ENCODE data around the gene FAM227B. TPM values are rescaled to one million over a fixed set of nuclear protein-coding genes. Genes with fewer than 3 reads are reported as not detected.
"Not testable (repeated sequence)": the region's sequence is repeated elsewhere in the genome, so short reads cannot be mapped to it uniquely, and the experiment has no call there.

Gene FAM227B
- total RNA-seq, 1 donor, result 4.5 TPM

DNA sequence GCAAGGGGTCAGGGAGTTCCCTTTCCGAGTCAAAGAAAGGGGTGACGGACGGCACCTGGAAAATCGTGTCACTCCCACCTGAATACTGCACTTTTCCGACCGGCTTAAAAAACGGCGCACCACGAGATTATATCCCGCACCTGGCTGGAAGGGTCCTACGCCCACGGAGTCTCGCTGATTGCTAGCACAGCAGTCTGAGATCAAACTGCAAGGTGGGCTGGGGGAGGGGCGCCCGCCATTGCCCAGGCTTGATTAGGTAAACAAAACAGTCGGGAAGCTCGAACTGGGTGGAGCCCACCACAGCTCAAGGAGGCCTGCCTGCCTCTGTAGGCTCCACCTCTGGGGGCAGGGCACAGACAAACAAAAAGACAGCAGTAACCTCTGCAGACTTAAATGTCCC, 266.2 kb downstream of the FAM227B start:
- H3K4me1 ChIP-seq (ENCODE audit: insufficient read depth, low read length); H3K4me3 ChIP-seq (ENCODE audit: low read length); H3K9me3 ChIP-seq (ENCODE audit: low read depth, low read length); H3K27me3 ChIP-seq (ENCODE audit: insufficient read depth, low read length): not testable (repeated sequence)

DNA sequence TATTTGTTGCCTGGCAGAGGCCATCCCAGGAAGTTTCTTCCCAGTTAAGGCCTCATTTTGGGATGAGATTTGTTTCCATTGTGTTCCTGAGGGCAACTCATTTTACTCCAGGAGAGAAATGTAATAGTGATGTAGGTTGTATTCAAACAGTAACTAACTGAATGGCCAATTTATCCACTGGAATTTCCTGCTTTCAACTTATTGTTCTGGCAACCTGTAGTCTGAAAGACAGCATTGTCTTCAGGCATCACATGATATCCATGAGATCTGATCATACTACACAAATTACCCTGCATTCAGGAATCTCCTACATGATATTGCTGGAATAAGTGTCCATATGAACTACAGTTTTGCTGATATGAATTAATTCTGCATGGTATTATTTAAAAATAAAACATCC, 277.1 kb downstream of the FAM227B start:
- Histone ChIP-seq H3K4me3 (ENCODE audit: low read length) (no peak overlapping the region), H3K4me1 (ENCODE audit: insufficient read depth, low read length) (no peaks in the 10 kb centered on the region), H3K9me3 (ENCODE audit: low read depth, low read length) (peaks cover 8% of the 10 kb centered on the region), H3K27me3 (ENCODE audit: insufficient read depth, low read length) (no peaks in the 10 kb centered on the region)

DNA sequence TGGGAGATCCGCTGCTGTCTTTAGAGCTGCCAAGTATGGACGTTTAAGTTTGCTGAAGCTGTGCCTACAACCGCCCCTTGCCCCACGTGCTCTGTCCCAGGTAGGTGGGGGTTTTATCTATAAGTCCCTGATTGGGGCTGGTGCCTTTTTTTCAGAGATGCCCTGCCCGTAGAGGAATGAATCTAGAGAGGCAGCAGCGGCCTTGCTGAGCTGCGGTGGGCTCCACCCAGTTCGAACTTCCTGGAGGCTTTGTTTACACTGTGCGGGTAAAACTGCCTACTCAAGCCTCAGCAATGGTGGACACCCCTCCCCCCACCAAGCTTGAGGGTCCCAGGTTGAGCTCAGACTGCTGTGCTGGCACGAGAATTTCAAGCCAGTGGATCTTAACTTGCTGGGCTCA, 281.0 kb downstream of the FAM227B start:
- H3K27me3 ChIP-seq (ENCODE audit: insufficient read depth, low read length), result no peaks in the 10 kb centered on the region

DNA sequence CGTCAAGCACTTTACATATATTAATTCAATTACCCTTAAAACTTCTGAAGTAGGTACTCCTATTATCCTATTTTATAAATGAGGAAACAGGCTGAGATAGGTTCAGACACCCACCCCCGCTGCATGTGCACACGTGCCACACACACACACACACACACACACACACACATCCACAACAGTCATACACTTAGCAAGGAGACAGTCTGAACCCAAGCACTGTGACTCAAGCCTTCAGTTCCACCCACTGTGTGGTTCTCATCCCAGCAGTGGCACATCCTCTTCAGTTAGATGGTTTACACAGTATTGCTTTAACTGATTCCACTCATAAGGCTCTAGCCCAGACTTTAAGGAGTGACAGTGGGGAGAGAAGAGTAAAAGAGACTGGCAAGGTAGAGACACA, 288.7 kb downstream of the FAM227B start:
- H3K4me1 ChIP-seq (ENCODE audit: insufficient read depth, low read length), result no peaks in the 10 kb centered on the region
- H3K27me3 ChIP-seq (ENCODE audit: insufficient read depth, low read length), result no peaks in the 10 kb centered on the region
- no peak overlapping the region for H3K4me3 ChIP-seq (ENCODE audit: low read length)
- no peaks in the 10 kb centered on the region for H3K9me3 ChIP-seq (ENCODE audit: low read depth, low read length)

More for the DNA sequence above, 281.0 kb downstream of the FAM227B start:
- Histone ChIP-seq H3K4me3 (ENCODE audit: low read length) (no peak overlapping the region), H3K4me1 (ENCODE audit: insufficient read depth, low read length) (no peaks in the 10 kb centered on the region), H3K9me3 (ENCODE audit: low read depth, low read length) (peaks cover 8% of the 10 kb centered on the region)

DNA sequence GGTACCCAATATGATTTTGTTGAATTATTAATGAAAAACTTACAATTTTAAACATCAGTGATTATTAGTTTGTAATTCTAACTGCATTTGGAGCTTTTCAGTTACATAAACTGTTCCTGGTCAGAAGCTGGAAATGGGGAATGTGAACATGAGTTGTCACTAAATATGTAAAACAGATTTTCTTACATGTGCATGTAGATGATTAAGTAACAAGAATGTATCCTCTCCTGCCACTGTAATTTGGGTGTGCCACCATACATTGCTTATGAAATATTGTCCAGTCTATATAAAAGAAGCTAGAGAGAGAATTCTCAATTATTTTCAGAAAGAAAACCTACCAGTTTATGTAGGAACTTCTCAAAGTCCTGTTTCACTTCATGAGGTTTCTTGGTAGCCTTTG, 289.2 kb downstream of the FAM227B start:
- Histone ChIP-seq H3K27me3 (ENCODE audit: insufficient read depth, low read length) (no peaks in the 10 kb centered on the region), H3K4me1 (ENCODE audit: insufficient read depth, low read length) (no peaks in the 10 kb centered on the region), H3K9me3 (ENCODE audit: low read depth, low read length) (no peaks in the 10 kb centered on the region), H3K4me3 (ENCODE audit: low read length) (no peak overlapping the region)

DNA sequence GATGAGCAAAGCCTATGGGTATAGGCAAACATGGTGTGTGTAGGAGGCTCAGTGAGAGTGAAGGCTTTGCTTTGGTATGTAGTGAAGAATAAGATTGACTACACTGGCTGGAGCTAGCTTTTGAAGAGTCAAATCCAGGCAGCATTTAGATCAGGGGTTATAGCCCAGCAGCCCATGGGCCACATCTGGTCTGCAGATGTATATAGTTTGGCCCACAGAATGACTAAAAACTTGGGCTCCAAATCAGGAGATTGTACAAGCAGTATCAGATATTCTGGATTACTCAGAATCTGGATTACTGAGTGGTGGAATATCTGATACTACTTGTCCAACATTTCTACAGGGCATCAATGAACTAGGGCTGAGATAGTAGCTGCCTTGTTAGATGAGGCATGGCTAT, 290.5 kb downstream of the FAM227B start:
- H3K4me1 ChIP-seq (ENCODE audit: insufficient read depth, low read length), result no peaks in the 10 kb centered on the region
- H3K4me3 ChIP-seq (ENCODE audit: low read length), result no peak overlapping the region
- H3K27me3 ChIP-seq (ENCODE audit: insufficient read depth, low read length), result no peaks in the 10 kb centered on the region
- H3K9me3 ChIP-seq (ENCODE audit: low read depth, low read length), result no peaks in the 10 kb centered on the region

DNA sequence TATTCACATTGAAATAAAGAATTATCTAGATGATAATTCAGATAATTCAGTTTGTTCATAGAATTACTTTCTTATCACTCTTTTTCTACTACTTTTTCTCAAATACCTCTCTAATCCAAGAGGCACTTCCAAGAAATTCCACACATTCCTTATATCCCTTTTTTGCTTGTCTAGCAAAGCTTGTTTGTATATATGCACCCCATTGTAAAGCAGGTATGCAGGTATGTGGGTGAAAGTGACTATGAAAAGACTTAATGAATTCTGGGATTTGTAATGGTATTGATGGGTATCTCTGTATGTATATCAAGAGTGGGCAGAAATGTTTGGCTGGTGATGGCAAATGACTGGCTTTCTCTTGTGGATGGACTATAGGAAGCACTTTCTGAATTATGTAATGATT, 291.7 kb downstream of the FAM227B start:
- H3K4me3 ChIP-seq (ENCODE audit: low read length), result no peak overlapping the region
- H3K4me1 ChIP-seq (ENCODE audit: insufficient read depth, low read length), result no peaks in the 10 kb centered on the region

DNA sequence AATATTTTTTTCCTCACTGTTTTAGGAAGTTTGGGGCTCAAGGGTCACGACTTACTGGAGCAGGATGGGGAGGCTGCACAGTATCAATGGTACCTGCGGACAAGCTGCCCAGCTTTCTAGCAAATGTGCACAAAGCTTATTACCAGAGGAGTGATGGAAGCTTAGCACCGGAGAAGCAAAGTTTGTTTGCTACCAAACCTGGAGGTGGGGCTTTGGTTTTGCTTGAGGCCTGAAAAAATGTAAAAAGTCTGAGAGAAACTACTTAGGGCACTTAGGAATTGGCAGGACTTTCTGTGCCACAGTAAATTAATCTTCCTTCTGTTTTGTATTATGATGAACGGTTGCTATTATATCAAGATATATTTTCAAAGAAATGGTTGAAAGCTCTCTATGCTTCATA, 292.7 kb downstream of the FAM227B start:
- Histone ChIP-seq H3K9me3 (ENCODE audit: low read depth, low read length) (no peaks in the 10 kb centered on the region), H3K4me3 (ENCODE audit: low read length) (no peak overlapping the region), H3K27me3 (ENCODE audit: insufficient read depth, low read length) (no peaks in the 10 kb centered on the region), H3K4me1 (ENCODE audit: insufficient read depth, low read length) (no peaks in the 10 kb centered on the region)

More for the DNA sequence above, 291.7 kb downstream of the FAM227B start:
- Histone ChIP-seq H3K9me3 (ENCODE audit: low read depth, low read length) (no peaks in the 10 kb centered on the region), H3K27me3 (ENCODE audit: insufficient read depth, low read length) (no peaks in the 10 kb centered on the region)

DNA sequence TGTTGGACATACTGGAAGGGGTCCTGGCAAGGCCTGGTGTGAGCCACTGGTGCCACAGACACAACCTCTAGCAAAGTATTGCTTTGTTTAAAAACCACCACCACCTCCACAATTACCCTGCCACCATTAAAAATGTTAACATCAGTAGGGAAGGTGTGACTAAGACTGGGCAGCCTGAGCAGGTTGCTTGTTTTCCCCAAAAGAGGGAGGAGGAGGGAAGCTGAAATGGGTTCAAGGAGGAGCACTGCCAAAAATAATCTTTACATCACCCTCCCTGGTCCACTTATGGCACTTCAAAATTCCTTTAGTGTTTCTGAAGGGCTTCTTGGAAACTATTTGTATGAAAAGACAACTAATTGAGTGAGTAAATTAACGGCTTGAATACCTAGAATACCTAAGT, 297.4 kb downstream of the FAM227B start:
- Histone ChIP-seq H3K27me3 (ENCODE audit: insufficient read depth, low read length) (no peaks in the 10 kb centered on the region), H3K9me3 (ENCODE audit: low read depth, low read length) (no peaks in the 10 kb centered on the region), H3K4me3 (ENCODE audit: low read length) (no peak overlapping the region), H3K4me1 (ENCODE audit: insufficient read depth, low read length) (peaks cover 10% of the 10 kb centered on the region)

DNA sequence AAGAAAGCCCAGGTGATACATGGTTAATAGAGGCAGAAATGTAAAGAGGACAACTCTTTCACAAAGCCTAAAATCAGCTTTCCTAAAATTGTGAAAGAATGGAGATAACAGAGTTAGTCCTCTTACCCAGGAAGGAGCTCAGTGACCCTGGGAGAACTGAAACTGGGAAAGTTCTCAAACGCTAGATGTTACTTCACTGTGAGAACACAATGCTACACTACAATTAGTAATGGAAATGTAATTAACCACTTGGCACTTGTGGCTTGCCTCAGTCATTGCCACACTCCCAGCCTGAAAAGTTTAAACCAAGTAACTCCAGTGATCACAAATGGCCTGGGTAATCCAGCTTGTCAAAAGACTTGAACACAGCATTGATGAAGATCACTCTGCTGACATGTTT, 300.3 kb downstream of the FAM227B start:
- Histone ChIP-seq H3K27me3 (ENCODE audit: insufficient read depth, low read length) (no peaks in the 10 kb centered on the region), H3K9me3 (ENCODE audit: low read depth, low read length) (no peaks in the 10 kb centered on the region), H3K4me1 (ENCODE audit: insufficient read depth, low read length) (peaks cover 10% of the 10 kb centered on the region), H3K4me3 (ENCODE audit: low read length) (no peak overlapping the region)

DNA sequence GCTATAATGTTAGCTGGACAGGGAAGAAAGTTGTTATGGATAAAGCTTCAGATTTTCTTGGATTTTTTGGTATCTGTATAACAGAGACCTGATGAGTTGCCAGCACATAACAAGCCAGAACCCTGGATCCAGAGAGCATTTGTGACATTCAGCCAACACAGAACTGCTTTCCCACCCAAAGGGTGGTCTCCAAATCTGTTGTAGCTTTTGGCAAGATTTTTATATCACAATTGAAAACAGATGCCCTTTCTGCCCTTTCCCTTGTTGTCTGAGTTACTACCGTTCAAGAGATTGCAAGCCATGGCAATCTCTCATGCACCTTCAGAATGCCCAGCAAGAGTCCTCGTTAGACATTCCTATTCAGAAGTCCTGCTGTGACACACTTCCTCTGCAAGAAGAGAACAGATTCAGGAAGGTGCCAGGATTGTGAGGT, 305.2 kb downstream of the FAM227B start:
- H3K4me3 ChIP-seq (ENCODE audit: low read length), result no peak overlapping the region
- H3K27me3 ChIP-seq (ENCODE audit: insufficient read depth, low read length), result no peaks in the 10 kb centered on the region
- H3K9me3 ChIP-seq (ENCODE audit: low read depth, low read length), result no peaks in the 10 kb centered on the region
- H3K4me1 ChIP-seq (ENCODE audit: insufficient read depth, low read length), result peaks cover 5% of the 10 kb centered on the region

DNA sequence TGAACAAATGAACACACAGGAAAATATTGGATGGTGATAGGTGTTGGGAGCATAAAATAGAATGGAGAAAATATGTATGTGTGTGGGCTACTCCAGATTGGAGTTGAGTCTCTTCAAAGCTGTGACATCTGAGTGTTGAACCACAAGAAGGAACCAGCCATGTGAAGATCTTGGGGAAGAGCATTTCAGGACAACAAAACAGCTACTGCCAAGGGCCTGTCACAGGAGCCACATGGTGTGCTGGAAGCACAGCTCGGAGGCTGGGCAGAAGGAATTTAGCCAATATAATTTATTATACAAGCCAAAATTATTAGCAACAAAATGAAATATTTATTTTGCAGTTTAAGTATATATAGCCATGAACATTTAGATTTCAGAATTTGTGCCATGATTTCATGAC, 305.9 kb downstream of the FAM227B start:
- H3K4me1 ChIP-seq (ENCODE audit: insufficient read depth, low read length), result no peaks in the 10 kb centered on the region
- H3K27me3 ChIP-seq (ENCODE audit: insufficient read depth, low read length), result no peaks in the 10 kb centered on the region
- no peak overlapping the region for H3K4me3 ChIP-seq (ENCODE audit: low read length)
- no peaks in the 10 kb centered on the region for H3K9me3 ChIP-seq (ENCODE audit: low read depth, low read length)

DNA sequence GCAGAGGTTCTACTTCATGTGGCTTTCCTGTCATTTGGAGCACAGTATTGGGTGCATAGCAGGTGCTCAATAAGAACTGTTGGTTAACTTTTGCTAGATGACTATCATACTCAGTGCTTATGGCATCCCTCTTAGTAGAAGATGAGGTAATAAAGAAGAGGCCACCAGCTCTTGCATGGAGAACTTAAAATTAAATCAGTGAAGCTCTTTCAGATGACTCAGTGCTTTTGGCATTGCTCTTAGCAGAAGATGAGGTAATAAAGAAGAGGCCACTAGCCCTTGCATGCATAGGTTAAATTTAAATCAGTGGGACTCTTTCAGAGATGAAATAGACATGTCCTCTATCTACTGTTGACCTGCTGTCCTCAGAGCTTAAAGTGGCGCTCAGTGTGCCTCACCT, 307.0 kb downstream of the FAM227B start:
- H3K9me3 ChIP-seq (ENCODE audit: low read depth, low read length), result no peaks in the 10 kb centered on the region
- no peaks in the 10 kb centered on the region for H3K4me1 ChIP-seq (ENCODE audit: insufficient read depth, low read length)
- H3K27me3 ChIP-seq (ENCODE audit: insufficient read depth, low read length), result no peaks in the 10 kb centered on the region
- no peak overlapping the region for H3K4me3 ChIP-seq (ENCODE audit: low read length)

DNA sequence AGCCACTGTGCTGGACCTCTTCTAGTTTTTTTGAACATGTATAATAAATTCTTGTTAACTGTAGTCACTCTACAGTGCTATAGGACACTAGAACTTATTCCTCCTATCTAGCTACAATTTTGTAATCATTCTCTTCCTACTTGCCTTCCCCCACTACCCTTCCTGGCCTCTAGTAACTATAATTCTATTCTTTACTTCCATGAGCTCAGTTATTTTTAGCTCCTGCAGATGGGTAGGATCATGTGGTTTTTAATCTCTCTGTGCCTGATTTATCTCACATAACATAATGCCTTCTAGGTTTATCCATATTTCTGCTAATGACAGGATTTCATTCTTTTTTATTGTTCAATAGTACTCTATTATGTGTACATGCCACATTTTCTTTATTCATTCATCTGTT, 310.7 kb downstream of the FAM227B start:
- H3K9me3 ChIP-seq (ENCODE audit: low read depth, low read length), result no peaks in the 10 kb centered on the region
- no peak overlapping the region for H3K4me3 ChIP-seq (ENCODE audit: low read length)
- H3K4me1 ChIP-seq (ENCODE audit: insufficient read depth, low read length), result no peaks in the 10 kb centered on the region
- H3K27me3 ChIP-seq (ENCODE audit: insufficient read depth, low read length), result no peaks in the 10 kb centered on the region

DNA sequence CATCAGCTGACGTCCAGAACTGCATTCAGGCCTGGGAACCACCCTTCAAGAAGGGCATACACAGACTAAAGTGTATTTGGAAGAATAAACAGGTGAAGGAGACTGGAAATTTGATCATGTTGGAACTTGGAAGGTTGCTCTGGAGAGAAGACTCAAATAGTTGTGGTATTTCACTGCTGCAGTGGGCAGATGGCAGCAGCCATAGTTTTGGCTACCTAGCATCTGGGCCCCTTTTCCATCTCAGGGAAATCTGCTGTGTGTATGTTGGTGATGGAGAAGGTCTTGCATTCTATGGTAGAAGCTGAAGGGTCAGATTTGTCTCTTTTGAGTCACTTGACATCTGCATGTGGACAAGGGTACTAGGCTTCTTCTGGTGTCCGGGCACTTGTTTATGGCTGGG, 311.9 kb downstream of the FAM227B start:
- H3K4me1 ChIP-seq (ENCODE audit: insufficient read depth, low read length), result no peaks in the 10 kb centered on the region
- no peaks in the 10 kb centered on the region for H3K9me3 ChIP-seq (ENCODE audit: low read depth, low read length)
- no peak overlapping the region for H3K4me3 ChIP-seq (ENCODE audit: low read length)
- H3K27me3 ChIP-seq (ENCODE audit: insufficient read depth, low read length), result no peaks in the 10 kb centered on the region

DNA sequence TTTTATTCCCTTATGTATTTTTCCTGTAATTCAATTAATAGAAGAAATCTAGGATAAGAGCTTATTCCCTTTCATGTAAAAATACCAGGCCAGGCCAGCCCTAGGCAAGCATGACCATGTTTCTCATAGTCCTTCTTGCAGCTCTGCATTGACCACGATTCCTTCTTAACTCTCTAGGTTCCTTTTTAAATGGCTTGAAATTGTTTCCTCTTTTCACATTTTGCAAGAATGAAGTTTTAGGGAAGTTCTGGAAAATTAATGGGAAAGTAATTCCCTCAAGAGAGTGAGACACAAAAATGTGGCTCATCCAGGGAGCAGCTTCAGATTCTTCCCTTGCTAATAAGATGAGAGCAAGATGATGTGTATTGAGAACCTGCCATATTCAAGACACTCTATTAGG, 314.1 kb downstream of the FAM227B start:
- H3K9me3 ChIP-seq (ENCODE audit: low read depth, low read length), result no peaks in the 10 kb centered on the region
- H3K4me3 ChIP-seq (ENCODE audit: low read length), result no peak overlapping the region
- no peaks in the 10 kb centered on the region for H3K4me1 ChIP-seq (ENCODE audit: insufficient read depth, low read length)
- no peaks in the 10 kb centered on the region for H3K27me3 ChIP-seq (ENCODE audit: insufficient read depth, low read length)

DNA sequence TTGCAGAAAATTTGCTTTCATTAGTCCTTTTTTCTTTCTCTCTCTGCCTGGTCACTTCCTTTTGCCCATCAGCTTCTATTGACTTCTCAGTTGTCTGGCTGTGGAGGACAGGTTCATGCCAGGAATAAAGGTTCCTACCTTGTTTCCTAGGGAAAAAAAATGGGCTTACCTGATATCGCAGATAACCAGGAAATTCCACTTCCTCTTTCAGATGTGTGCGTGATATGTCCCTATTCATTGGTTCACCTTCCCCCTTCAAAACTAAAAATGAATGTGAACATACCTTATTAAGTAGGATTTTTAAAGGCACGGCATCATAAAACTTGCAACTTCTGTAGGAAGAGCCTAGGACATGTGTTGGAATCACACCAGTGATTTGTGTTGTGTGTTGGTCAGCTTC, 317.6 kb downstream of the FAM227B start:
- H3K4me1 ChIP-seq (ENCODE audit: insufficient read depth, low read length), result no peaks in the 10 kb centered on the region
- no peaks in the 10 kb centered on the region for H3K27me3 ChIP-seq (ENCODE audit: insufficient read depth, low read length)
- no peaks in the 10 kb centered on the region for H3K9me3 ChIP-seq (ENCODE audit: low read depth, low read length)
- no peak overlapping the region for H3K4me3 ChIP-seq (ENCODE audit: low read length)
